ENCODE results near the gene FUT8. TPM values are rescaled to one million over a fixed set of nuclear protein-coding genes. Genes with fewer than 3 reads are reported as not detected.
"Not testable (repeated sequence)": the region's sequence is repeated elsewhere in the genome, so short reads cannot be mapped to it uniquely, and the experiment has no call there.

The FUT8 gene
- total RNA-seq, 1 donor from 2014 or later = 12.9 TPM

DNA sequence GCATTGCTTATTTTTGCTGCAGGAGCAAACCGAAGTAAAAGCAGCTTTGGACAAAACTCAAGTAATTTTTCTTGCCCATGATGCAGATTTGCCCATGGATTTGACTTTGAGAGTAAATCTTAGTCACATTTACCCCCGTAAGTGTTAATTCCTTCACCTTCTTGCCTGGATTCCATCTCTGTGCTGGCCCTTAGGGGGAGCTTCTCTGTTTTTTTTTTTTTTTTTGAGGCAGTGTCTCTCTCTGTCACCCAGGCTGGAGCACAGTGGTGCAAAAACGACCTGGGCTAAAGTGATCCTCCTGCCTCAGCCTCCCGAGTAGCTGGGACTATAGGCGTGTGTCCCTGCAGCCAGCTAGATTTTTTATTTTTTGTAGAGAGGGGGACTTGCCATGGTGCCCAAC is 210.2 kb downstream of the FUT8 start:
- Histone ChIP-seq H3K27ac (no peak overlapping the region), H3K27me3 (no peaks in the 10 kb centered on the region), H3K4me1 (no peaks in the 10 kb centered on the region), H3K36me3 (no peaks in the 10 kb centered on the region), H3K4me3 (no peak overlapping the region), H3K9me3 (no peaks in the 10 kb centered on the region)
- intact Hi-C loops (cut with DNase I) = no loop called here
- DNase-seq (ENCODE audit: low spot score in 2 of 2) = no peak
- TF ChIP-seq, protein P1, sequence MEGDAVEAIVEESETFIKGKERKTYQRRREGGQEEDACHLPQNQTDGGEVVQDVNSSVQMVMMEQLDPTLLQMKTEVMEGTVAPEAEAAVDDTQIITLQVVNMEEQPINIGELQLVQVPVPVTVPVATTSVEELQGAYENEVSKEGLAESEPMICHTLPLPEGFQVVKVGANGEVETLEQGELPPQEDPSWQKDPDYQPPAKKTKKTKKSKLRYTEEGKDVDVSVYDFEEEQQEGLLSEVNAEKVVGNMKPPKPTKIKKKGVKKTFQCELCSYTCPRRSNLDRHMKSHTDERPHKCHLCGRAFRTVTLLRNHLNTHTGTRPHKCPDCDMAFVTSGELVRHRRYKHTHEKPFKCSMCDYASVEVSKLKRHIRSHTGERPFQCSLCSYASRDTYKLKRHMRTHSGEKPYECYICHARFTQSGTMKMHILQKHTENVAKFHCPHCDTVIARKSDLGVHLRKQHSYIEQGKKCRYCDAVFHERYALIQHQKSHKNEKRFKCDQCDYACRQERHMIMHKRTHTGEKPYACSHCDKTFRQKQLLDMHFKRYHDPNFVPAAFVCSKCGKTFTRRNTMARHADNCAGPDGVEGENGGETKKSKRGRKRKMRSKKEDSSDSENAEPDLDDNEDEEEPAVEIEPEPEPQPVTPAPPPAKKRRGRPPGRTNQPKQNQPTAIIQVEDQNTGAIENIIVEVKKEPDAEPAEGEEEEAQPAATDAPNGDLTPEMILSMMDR (IDR thresholded peaks at IDR 0.05) = no peak

- Histone ChIP-seq H3K4me1 (no peaks in the 10 kb centered on the region), H3K4me3 (no peak overlapping the region), H3K9me3 (no peaks in the 10 kb centered on the region), H3K36me3 (no peaks in the 10 kb centered on the region), H3K27me3 (no peaks in the 10 kb centered on the region), H3K27ac (no peak overlapping the region)
- intact Hi-C loops (cut with DNase I) = no loop called here
- no peak for DNase-seq (ENCODE audit: low spot score in 2 of 2)
- TF ChIP-seq, protein P1 (IDR thresholded peaks at IDR 0.05) = no peak
Observed at GRCh38 chr14:65623759-65624158, 211.2 kb downstream of the FUT8 start.

GRCh38 chr14:65627315-65627714 is 214.8 kb downstream of the FUT8 start:
- TF ChIP-seq, protein P1 (IDR thresholded peaks at IDR 0.05) = no peak

DNA sequence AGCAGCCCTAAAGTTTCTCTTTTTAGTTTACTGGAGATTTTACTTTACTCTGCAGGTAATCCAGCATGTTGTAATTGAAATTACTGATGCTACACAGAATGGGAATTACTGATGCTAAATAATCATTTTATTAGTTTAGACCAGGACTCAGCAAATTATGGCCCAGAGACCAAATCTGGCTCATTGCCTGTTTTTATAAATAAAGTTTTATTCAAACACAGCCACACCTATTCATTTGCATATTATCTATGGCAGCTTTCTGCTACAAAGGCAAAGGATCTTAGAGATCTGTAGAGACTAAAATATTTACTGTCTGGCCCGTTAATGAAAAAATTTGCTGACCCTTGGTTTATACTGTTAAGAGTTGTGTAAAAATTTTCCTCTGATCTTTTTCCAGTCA is 216.1 kb downstream of the FUT8 start:
- Histone ChIP-seq H3K27ac (no peak overlapping the region), H3K4me3 (no peak overlapping the region), H3K27me3 (no peaks in the 10 kb centered on the region), H3K9me3 (no peaks in the 10 kb centered on the region), H3K4me1 (no peaks in the 10 kb centered on the region), H3K36me3 (peaks cover 0 to 15% of the 10 kb centered on the region in 2 donors)
- intact Hi-C loops (cut with DNase I) = no loop called here
- TF ChIP-seq, protein P1 (IDR thresholded peaks at IDR 0.05) = no peak
- DNase-seq (ENCODE audit: low spot score in 2 of 2) = no peak

More at GRCh38 chr14:65627315-65627714, 214.8 kb downstream of the FUT8 start:
- H3K4me3 ChIP-seq = no peak overlapping the region
- H3K27ac ChIP-seq = no peak overlapping the region
- H3K9me3 ChIP-seq = no peaks in the 10 kb centered on the region
- DNase-seq (ENCODE audit: low spot score in 2 of 2) = no peak
- intact Hi-C loops (cut with DNase I) = no loop called here
- H3K27me3 ChIP-seq = no peaks in the 10 kb centered on the region
- peaks cover 0 to 15% of the 10 kb centered on the region in 2 donors for H3K36me3 ChIP-seq
- H3K4me1 ChIP-seq = no peaks in the 10 kb centered on the region

DNA sequence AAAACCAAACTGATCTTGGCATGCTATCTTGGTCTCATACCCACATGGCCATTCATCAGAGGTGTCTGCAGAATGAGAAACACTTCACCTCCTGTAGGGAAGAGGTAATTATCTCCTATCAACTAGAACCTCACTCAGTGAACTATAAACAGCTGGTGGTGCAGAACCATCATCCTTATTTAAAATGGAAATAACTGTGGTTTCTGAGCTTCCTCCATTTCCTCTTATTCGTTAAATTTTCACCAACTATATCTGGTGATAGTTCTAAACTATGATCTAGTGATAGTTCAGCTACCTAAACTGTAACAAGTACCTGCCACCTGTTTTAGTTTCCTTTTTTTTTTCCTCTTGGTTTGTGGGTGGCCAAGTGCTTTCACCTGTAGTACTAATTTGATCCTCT is 218.5 kb downstream of the FUT8 start:
- no peak for DNase-seq (ENCODE audit: low spot score in 2 of 2)
- Histone ChIP-seq H3K27ac (no peak overlapping the region), H3K4me1 (no peaks in the 10 kb centered on the region), H3K27me3 (no peaks in the 10 kb centered on the region), H3K36me3 (peaks cover 0 to 15% of the 10 kb centered on the region in 2 donors), H3K9me3 (peaks cover 0 to 11% of the 10 kb centered on the region in 2 donors), H3K4me3 (no peak overlapping the region)
- intact Hi-C loops (cut with DNase I) = no loop called here
- TF ChIP-seq, protein P1 (IDR thresholded peaks at IDR 0.05) = no peak

DNA sequence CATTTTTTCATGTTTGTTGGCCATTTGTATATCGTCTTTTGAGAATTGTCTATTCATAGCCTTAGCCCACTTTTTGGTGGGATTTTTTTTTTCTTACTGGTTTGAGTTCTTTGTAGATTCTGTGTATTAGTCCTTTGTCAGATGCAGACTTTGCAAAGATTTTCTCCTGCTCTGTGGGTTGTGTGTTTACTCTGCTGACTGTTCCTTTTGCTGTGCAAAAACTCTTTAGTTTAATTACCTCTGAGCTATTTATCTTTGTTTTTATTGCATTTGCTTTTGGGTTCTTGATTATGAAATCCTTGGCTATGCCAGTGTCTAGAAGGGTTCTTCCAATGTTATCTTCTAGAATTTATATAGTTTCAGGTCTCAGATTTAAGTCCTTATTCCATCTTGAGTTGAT is 220.0 kb downstream of the FUT8 start:
- Histone ChIP-seq H3K27ac (no peak overlapping the region), H3K4me1 (no peaks in the 10 kb centered on the region), H3K9me3 (peaks cover 0 to 11% of the 10 kb centered on the region in 2 donors), H3K27me3 (no peaks in the 10 kb centered on the region), H3K4me3 (no peak overlapping the region), H3K36me3 (peaks cover 0 to 15% of the 10 kb centered on the region in 2 donors)
- TF ChIP-seq, protein P1 (IDR thresholded peaks at IDR 0.05) = no peak
- intact Hi-C loops (cut with DNase I) = no loop called here
- no peak for DNase-seq (ENCODE audit: low spot score in 2 of 2)

GRCh38 chr14:65633666-65634065 is 221.1 kb downstream of the FUT8 start:
- intact Hi-C loops (cut with DNase I); DNase-seq (ENCODE audit: low spot score in 2 of 2); H3K4me3 ChIP-seq; H3K27me3 ChIP-seq; H3K27ac ChIP-seq; H3K4me1 ChIP-seq: not testable (repeated sequence)
- peaks cover 0 to 11% of the 10 kb centered on the region in 2 donors for H3K9me3 ChIP-seq
- peaks cover 0 to 15% of the 10 kb centered on the region in 2 donors for H3K36me3 ChIP-seq
